Measurements from ENCODE around the gene FERMT1.

The FERMT1 gene

GRCh38 chr20:6122873-6123648, at the start of gene FERMT1:
FERMT1 (minus strand) TSS chr20:6123030; CDS start chr20:6119554, 3,476 bp downstream.
- DNase-seq (ENCODE audit: extremely low read depth in 1 of 2, low read depth in 1 of 2) = no peak

- no peak for DNase-seq (ENCODE audit: extremely low read depth in 1 of 2, low read depth in 1 of 2)
Measured at GRCh38 chr20:6169251-6169650, 46.4 kb upstream of the FERMT1 start.

- no peak for DNase-seq (ENCODE audit: extremely low read depth in 1 of 2, low read depth in 1 of 2)
Measured at GRCh38 chr20:6168204-6168603, 45.4 kb upstream of the FERMT1 start.

- no peak for DNase-seq (ENCODE audit: extremely low read depth in 1 of 2, low read depth in 1 of 2)
Measured at GRCh38 chr20:6165346-6165745, 42.5 kb upstream of the FERMT1 start.

GRCh38 chr20:6164421-6165341, 41.9 kb upstream of the FERMT1 start:
- no peak for DNase-seq (ENCODE audit: extremely low read depth in 1 of 2, low read depth in 1 of 2)

- DNase-seq (ENCODE audit: extremely low read depth in 1 of 2, low read depth in 1 of 2) = no peak
Measured at GRCh38 chr20:6160736-6161135, 37.9 kb upstream of the FERMT1 start.

- DNase-seq (ENCODE audit: extremely low read depth in 1 of 2, low read depth in 1 of 2) = no peak
Measured at GRCh38 chr20:6157345-6157744, 34.5 kb upstream of the FERMT1 start.

- no peak for DNase-seq (ENCODE audit: extremely low read depth in 1 of 2, low read depth in 1 of 2)
Measured at GRCh38 chr20:6152777-6153176, 29.9 kb upstream of the FERMT1 start.

GRCh38 chr20:6148073-6148472, 25.2 kb upstream of the FERMT1 start:
- DNase-seq (ENCODE audit: extremely low read depth in 1 of 2, low read depth in 1 of 2) = no peak

GRCh38 chr20:6142348-6142993, 19.6 kb upstream of the FERMT1 start:
- DNase-seq (ENCODE audit: extremely low read depth in 1 of 2, low read depth in 1 of 2) = peak; percentile 3 to 6

GRCh38 chr20:6140947-6141346, 18.1 kb upstream of the FERMT1 start:
- no peak for DNase-seq (ENCODE audit: extremely low read depth in 1 of 2, low read depth in 1 of 2)

GRCh38 chr20:6135347-6135746, 12.5 kb upstream of the FERMT1 start:
- DNase-seq (ENCODE audit: extremely low read depth in 1 of 2, low read depth in 1 of 2) = no peak

- DNase-seq (ENCODE audit: extremely low read depth in 1 of 2, low read depth in 1 of 2) = no peak
Measured at GRCh38 chr20:6134592-6134991, 11.8 kb upstream of the FERMT1 start.

GRCh38 chr20:6130045-6130444, 7.2 kb upstream of the FERMT1 start:
- DNase-seq (ENCODE audit: extremely low read depth in 1 of 2, low read depth in 1 of 2) = no peak

- DNase-seq (ENCODE audit: extremely low read depth in 1 of 2, low read depth in 1 of 2) = no peak
Measured at GRCh38 chr20:6127825-6128224, 5.0 kb upstream of the FERMT1 start.

- no peak for DNase-seq (ENCODE audit: extremely low read depth in 1 of 2, low read depth in 1 of 2)
Measured at GRCh38 chr20:6126846-6127245, 4.0 kb upstream of the FERMT1 start.

- no peak for DNase-seq (ENCODE audit: extremely low read depth in 1 of 2, low read depth in 1 of 2)
Measured at GRCh38 chr20:6123649-6124014, 802 bp upstream of the FERMT1 start.

GRCh38 chr20:6122111-6122872, 538 bp downstream of the FERMT1 start:
- no peak for DNase-seq (ENCODE audit: extremely low read depth in 1 of 2, low read depth in 1 of 2)

GRCh38 chr20:6121504-6121903, 1.3 kb downstream of the FERMT1 start:
- no peak for DNase-seq (ENCODE audit: extremely low read depth in 1 of 2, low read depth in 1 of 2)

GRCh38 chr20:6120491-6120988, 2.3 kb downstream of the FERMT1 start:
- no peak for DNase-seq (ENCODE audit: extremely low read depth in 1 of 2, low read depth in 1 of 2)

- no peak for DNase-seq (ENCODE audit: extremely low read depth in 1 of 2, low read depth in 1 of 2)
Measured at GRCh38 chr20:6116758-6117157, 6.1 kb downstream of the FERMT1 start.
